Endothelial cell of umbilical vein (primary cell): ENCODE data around the gene GNAL. TPM values are rescaled to one million over a fixed set of nuclear protein-coding genes. Genes with fewer than 3 reads are reported as not detected.

Source experiments
- BruUV-seq: library from RNA; stranded (reverse); fragments of 400-500 nt; replicated peaks from 2 replicates; lab custom pipeline; 2021; lab: Mats Ljungman, UMichigan
- CTCF ChIA-PET: fragments of 300-600, 350-600 bp; sonication (Branson Sonifier 250); formaldehyde crosslinking; loops from one replicate; lab custom pipeline; 2021; ENCODE audit warnings: antibody characterized with exemption, inconsistent platforms; lab: Charles Lee
- POLR2A ChIA-PET: fragments of 300-600, 350-600 bp; sonication (Branson Sonifier 250); formaldehyde crosslinking; loops from one replicate; lab custom pipeline; 2021; ENCODE audit warnings: antibody characterized with exemption, inconsistent platforms; lab: Charles Lee
- DNase-seq: peaks from one replicate; pipeline ENCODE4 v3.0.0-alpha.2; 2011; ENCODE audit warnings: low read depth, low spot score
- FAIRE-seq: peaks from 2 replicates; lab custom pipeline; 2011; peaks lifted over from hg19 to GRCh38; lab: Jason Lieb, UNC
- H2AFZ ChIP-seq: 2 replicates; pipeline ENCODE4 v1.6.0; 2012; ENCODE audit warnings: low read depth, low read length, control low read depth, inconsistent platforms
- H3K27ac ChIP-seq: 2 replicates; pipeline ENCODE4 v1.5.1; 2011; ENCODE audit warnings: low read depth, mild to moderate bottlenecking, control low read depth, low read length, moderate library complexity; ENCODE audit not compliant: insufficient read depth
- H3K27me3 ChIP-seq, 2 experiments: 2 replicates each; pipeline versions ENCODE4 v1.6.0 to v1.6.1; 2011; ENCODE audit warnings: low read length in 2 of 2, mixed read lengths in 1 of 2; ENCODE audit not compliant: control insufficient read depth in 2 of 2, insufficient read depth in 2 of 2
- H3K36me3 ChIP-seq, 2 experiments: 2 replicates in 1 of 2; 3 replicates in 1 of 2; pipeline ENCODE4 v1.5.1; 2011; ENCODE audit warnings: low read length in 2 of 2, mild to moderate bottlenecking in 1 of 2, moderate library complexity in 1 of 2; ENCODE audit not compliant: control insufficient read depth in 2 of 2, insufficient read depth in 2 of 2; ENCODE audit errors: extremely low read depth in 1 of 2
- H3K4me1 ChIP-seq: 3 replicates; pipeline ENCODE4 v1.5.1; 2011; ENCODE audit warnings: mild to moderate bottlenecking, low read length; ENCODE audit not compliant: control insufficient read depth, insufficient read depth; ENCODE audit errors: extremely low read depth
- H3K4me2 ChIP-seq: 2 replicates; pipeline ENCODE4 v1.6.1; 2011; ENCODE audit warnings: low read length, control low read depth, mixed read lengths; ENCODE audit not compliant: insufficient read depth
- H3K4me3 ChIP-seq, 3 experiments: fragments of 200-600 bp in 1 of 3; sonication (generic), shearing (Covaris generic) in 1 of 3; replicated peaks in 1 of 3; 2 replicates each; pipeline ENCODE4 v1.5.1; 2011 to 2016; ENCODE audit warnings: control low read depth in 3 of 3, low read length in 3 of 3, mild to moderate bottlenecking in 2 of 3, inconsistent platforms in 1 of 3, low read depth in 1 of 3, moderate library complexity in 1 of 3; ENCODE audit not compliant: insufficient read depth in 1 of 3
- H3K79me2 ChIP-seq: 2 replicates; pipeline ENCODE4 v1.6.0; 2012; ENCODE audit warnings: low read length, inconsistent platforms; ENCODE audit not compliant: control insufficient read depth, insufficient read depth
- H3K9ac ChIP-seq: replicated peaks from 2 replicates; pipeline ENCODE3; 2011; ENCODE audit warnings: low read length, control low read depth; ENCODE audit not compliant: insufficient read depth; ENCODE audit errors: extremely low read depth
- H3K9me1 ChIP-seq: replicated peaks from 3 replicates; pipeline ENCODE4 v1.6.0; 2011; ENCODE audit warnings: mild to moderate bottlenecking, low read length; ENCODE audit not compliant: control insufficient read depth, insufficient read depth; ENCODE audit errors: extremely low read depth
- H3K9me3 ChIP-seq: replicated peaks from 2 replicates; pipeline ENCODE4 v1.5.1; 2012; ENCODE audit warnings: low read length, inconsistent platforms; ENCODE audit not compliant: control insufficient read depth, insufficient read depth
- H4K20me1 ChIP-seq: replicated peaks from 2 replicates; pipeline ENCODE3; 2011; ENCODE audit warnings: mild to moderate bottlenecking, low read length; ENCODE audit not compliant: control insufficient read depth, insufficient read depth; ENCODE audit errors: extremely low read depth
- CTCF ChIP-seq, 2 donors: IDR thresholded peaks; 1 replicate in 1 of 2; 2 replicates in 1 of 2; pipeline ENCODE4 v1.5.1; 2011; ENCODE audit warnings: low read length in 2 of 2, mild to moderate bottlenecking in 2 of 2, moderate library complexity in 2 of 2, control low read depth in 1 of 2, inconsistent platforms in 1 of 2, low read depth in 1 of 2; ENCODE audit not compliant: insufficient read depth in 1 of 2; ENCODE audit errors: extremely low read depth in 1 of 2
- EZH2 ChIP-seq: IDR thresholded peaks from 2 replicates; pipeline ENCODE4 v1.6.1; 2012; ENCODE audit warnings: borderline replicate concordance, low read depth, mild to moderate bottlenecking, moderate library complexity, low read length, inconsistent platforms; ENCODE audit not compliant: severe bottlenecking
- FOS ChIP-seq: IDR thresholded peaks from 2 replicates; pipeline ENCODE4 v1.6.1; 2011; ENCODE audit warnings: mild to moderate bottlenecking, low read length, moderate library complexity, borderline replicate concordance; ENCODE audit not compliant: insufficient read depth
- GATA2 ChIP-seq: IDR thresholded peaks from 2 replicates; pipeline ENCODE4 v1.7.0; 2011; ENCODE audit warnings: low read depth, mild to moderate bottlenecking, moderate library complexity, mixed read lengths, low read length; ENCODE audit not compliant: insufficient read length, insufficient read depth
- JUN ChIP-seq: IDR thresholded peaks from 2 replicates; pipeline ENCODE4 v1.6.1; 2011; ENCODE audit warnings: borderline replicate concordance, low read depth; ENCODE audit not compliant: insufficient read length, insufficient read depth
- MYC ChIP-seq: IDR thresholded peaks from one replicate; pipeline ENCODE4 v1.6.1; 2011; ENCODE audit warnings: mild to moderate bottlenecking, low read depth, low read length
- POLR2A ChIP-seq: IDR thresholded peaks from 2 replicates; pipeline ENCODE4 v1.6.1; 2012; ENCODE audit warnings: low read depth, mild to moderate bottlenecking, control low read depth, low read length
- POLR2AphosphoS5 ChIP-seq: IDR thresholded peaks from 2 replicates; pipeline ENCODE4 v1.6.1; 2012; ENCODE audit warnings: low read depth, mild to moderate bottlenecking, control low read depth, low read length, moderate library complexity; ENCODE audit not compliant: insufficient read depth
- dilution Hi-C: fragments of 300-500 bp; cut with MboI; formaldehyde crosslinking; loops from one replicate; pipeline ENCODE4 v1.15.0; 2019; ENCODE audit warnings: low sequenced_read_pairs; ENCODE audit not compliant: extremely low pct_ligation_motif_present
- intact Hi-C: fragments of 100-400 bp; cut with micrococcal nuclease; formaldehyde crosslinking; loops from one replicate; pipeline ENCODE4 v1.10.0; 2022
- polyA plus RNA-seq, 4 experiments: library from polyadenylated mRNA; depleted of rRNA in 3 of 4; stranded (reverse) in 3 of 4; unstranded in 1 of 4; fragments of >200 nt; gene quantifications; 2 replicates each; pipeline versions ENCODE4 v1.2.1 to v1.2.3, GENCODE V29; 2011 to 2012; ENCODE audit warnings: missing spikeins in 1 of 4
- total RNA-seq: library from RNA; stranded (reverse); gene quantifications from 2 replicates; pipeline ENCODE4 v1.2.3, GENCODE V29; 2021
- TF ChIP-seq, protein P1 (sequence below): IDR thresholded peaks from 2 replicates; pipeline ENCODE4 v1.6.1; 2011; ENCODE audit not compliant: insufficient read depth, insufficient read length

GNAL gene
- total and polyA plus RNA-seq, 2 donors (not counting 3 experiments of a cell fraction or from before 2014, with no cell fraction given): 0.07 to 0.73 TPM

- ChIA-PET CTCF (no interaction called here), POLR2A (no interaction called here)
- H3K9ac ChIP-seq: no peak overlapping the region
- H3K36me3 ChIP-seq: no peaks in the 10 kb centered on the region
- H3K9me3 ChIP-seq: no peaks in the 10 kb centered on the region
- H3K9me1 ChIP-seq: no peaks in the 10 kb centered on the region
- BruUV-seq: no TSS peak
- H3K27ac ChIP-seq: no peak overlapping the region
- H3K79me2 ChIP-seq: no peaks in the 10 kb centered on the region
- H3K27me3 ChIP-seq: peaks cover 2 to 3% of the 10 kb centered on the region in 2 experiments
- no peak for DNase-seq
- TF ChIP-seq FOS (no peak), GATA2 (no peak), POLR2A (no peak), EZH2 (no peak), CTCF (IDR thresholded peaks at IDR 0.05; ENCODE audit: extremely low read depth in 1 of 2, insufficient read depth in 1 of 2, low read depth in 1 of 2, low read length in 2 of 2) (no peak), POLR2AphosphoS5 (no peak), MYC (no peak), JUN (no peak)
- TF ChIP-seq, protein P1, sequence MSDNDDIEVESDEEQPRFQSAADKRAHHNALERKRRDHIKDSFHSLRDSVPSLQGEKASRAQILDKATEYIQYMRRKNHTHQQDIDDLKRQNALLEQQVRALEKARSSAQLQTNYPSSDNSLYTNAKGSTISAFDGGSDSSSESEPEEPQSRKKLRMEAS: no peak
- intact Hi-C loops (no loop called here), dilution Hi-C loops (no loop called here)
- no peak for FAIRE-seq
- no peak overlapping the region for H3K4me3 ChIP-seq
- H4K20me1 ChIP-seq: no peaks in the 10 kb centered on the region
- H3K4me1 ChIP-seq: no peaks in the 10 kb centered on the region
- H2AFZ ChIP-seq: no peak overlapping the region
- no peak overlapping the region for H3K4me2 ChIP-seq
Observed at GRCh38 chr18:11775436-11776174, 86.5 kb downstream of the GNAL start.
